Measurements from ENCODE around the gene DDX41.

- TF ChIP-seq YY1 (IDR thresholded peaks at IDR 0.05; ENCODE audit: insufficient read depth, insufficient read length) (no peak), ZNF274 (IDR thresholded peaks at IDR 0.05; ENCODE audit: low read depth, low read length) (no peak)
Observed at GRCh38 chr5:177552839-177553455, 36.2 kb upstream of the DDX41 start.

Measured in NT2/D1 (cell line).